Activated T-helper 1 cell treated with anti-CD3 and anti-CD28 coated beads, Interleukin-12 subunit alpha, Interleukin-12 subunit beta, Interleukin-2, Interleukin-4 antibody, amounts not matched to agents 30 ng/mL and 10 ng/mL and 1 ng/mL, durations not matched to agents 14 hours and 24 hours and 36 hours (primary cell): ENCODE measurements around the gene PJA2. TPM values are rescaled to one million over a fixed set of nuclear protein-coding genes. Genes with fewer than 3 reads are reported as not detected.
"Not testable (repeated sequence)": the region's sequence is repeated elsewhere in the genome, so short reads cannot be mapped to it uniquely, and the experiment has no call there.

Experiments
- DNase-seq: peaks from one replicate; pipeline ENCODE4 v3.0.0; 2021; ENCODE audit warnings: low spot score
- H3K27ac Mint-ChIP-seq: one replicate; pipeline ENCODE4 v1.8.0; 2021; ENCODE audit warnings: mild to moderate bottlenecking, mixed read lengths
- H3K27me3 Mint-ChIP-seq: one replicate; pipeline ENCODE4 v1.8.0; 2022; ENCODE audit warnings: mild to moderate bottlenecking, moderate library complexity, mixed read lengths; ENCODE audit not compliant: insufficient read depth
- H3K36me3 Mint-ChIP-seq: one replicate; pipeline ENCODE4 v1.8.0; 2021; ENCODE audit warnings: low read depth, mixed read lengths
- H3K4me1 Mint-ChIP-seq: one replicate; pipeline ENCODE4 v1.8.0; 2021; ENCODE audit warnings: low read depth, mixed read lengths
- H3K4me3 Mint-ChIP-seq: one replicate; pipeline ENCODE4 v1.8.0; 2021; ENCODE audit warnings: mild to moderate bottlenecking, moderate library complexity, mixed read lengths
- H3K9me3 Mint-ChIP-seq: one replicate; pipeline ENCODE4 v1.8.0; 2021; ENCODE audit warnings: mixed read lengths
- intact Hi-C: fragments of 100-400 bp; cut with micrococcal nuclease; formaldehyde crosslinking; loops from one replicate; pipeline ENCODE4 v1.15.1; 2024
- total RNA-seq: library from RNA; stranded (reverse); gene quantifications from 2 replicates; pipeline ENCODE4 v1.2.3, GENCODE V29; 2022

The PJA2 gene, protein sequence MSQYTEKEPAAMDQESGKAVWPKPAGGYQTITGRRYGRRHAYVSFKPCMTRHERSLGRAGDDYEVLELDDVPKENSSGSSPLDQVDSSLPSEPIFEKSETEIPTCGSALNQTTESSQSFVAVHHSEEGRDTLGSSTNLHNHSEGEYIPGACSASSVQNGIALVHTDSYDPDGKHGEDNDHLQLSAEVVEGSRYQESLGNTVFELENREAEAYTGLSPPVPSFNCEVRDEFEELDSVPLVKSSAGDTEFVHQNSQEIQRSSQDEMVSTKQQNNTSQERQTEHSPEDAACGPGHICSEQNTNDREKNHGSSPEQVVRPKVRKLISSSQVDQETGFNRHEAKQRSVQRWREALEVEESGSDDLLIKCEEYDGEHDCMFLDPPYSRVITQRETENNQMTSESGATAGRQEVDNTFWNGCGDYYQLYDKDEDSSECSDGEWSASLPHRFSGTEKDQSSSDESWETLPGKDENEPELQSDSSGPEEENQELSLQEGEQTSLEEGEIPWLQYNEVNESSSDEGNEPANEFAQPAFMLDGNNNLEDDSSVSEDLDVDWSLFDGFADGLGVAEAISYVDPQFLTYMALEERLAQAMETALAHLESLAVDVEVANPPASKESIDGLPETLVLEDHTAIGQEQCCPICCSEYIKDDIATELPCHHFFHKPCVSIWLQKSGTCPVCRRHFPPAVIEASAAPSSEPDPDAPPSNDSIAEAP
- total RNA-seq = 40.2 and 41.4 TPM in 2 replicates

DNA sequence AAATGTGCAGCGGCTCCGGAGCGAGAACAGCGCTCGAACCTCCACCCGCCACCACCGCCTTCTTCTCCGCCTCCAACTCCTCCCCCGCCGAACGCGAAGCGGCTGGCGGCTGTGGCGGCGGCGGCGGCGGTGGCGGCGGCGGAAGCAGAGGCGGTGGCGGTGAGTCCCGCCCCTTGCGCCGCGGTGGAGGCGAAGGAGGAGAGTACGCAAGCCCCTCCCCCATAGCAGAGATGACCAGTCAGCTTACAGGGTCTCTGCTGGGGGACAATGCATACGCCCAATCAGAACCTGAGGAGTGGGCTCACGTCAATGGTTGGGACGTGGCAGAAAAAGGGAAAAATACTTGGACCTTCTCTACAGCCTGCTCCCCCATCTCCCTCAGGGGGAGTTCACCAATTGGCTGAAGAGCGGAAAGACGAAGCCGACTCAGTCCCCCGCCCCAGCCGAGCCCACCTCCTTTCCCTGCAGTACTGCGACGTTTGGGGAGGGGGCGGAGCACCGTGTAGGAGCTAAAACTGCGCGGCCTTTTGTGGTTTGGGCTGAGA lies at the start of gene PJA2:
TSS of gene PJA2 (minus strand) at position 131 of the 545 bp plus-strand sequence. CDS start 26,541 bp downstream, outside the sequence.
- Mint-ChIP-seq H3K9me3 (peaks cover 10% of the 10 kb centered on the region), H3K27me3 (no peaks in the 10 kb centered on the region), H3K36me3 (peaks cover 7% of the 10 kb centered on the region), H3K4me3 (peak within 1 kb of the TSS; percentile 92), H3K4me1 (peaks cover 57% of the 10 kb centered on the region), H3K27ac (peak within 1 kb of the TSS; percentile 97)
- peak; percentile 96 for DNase-seq
- intact Hi-C loops = loop anchor here (1.0 to 10.0 kb wide), 14 partner anchors 29 to 1683 kb away; partner anchors contain the start of genes FBXL17, MAN2A1 and WDR36

DNA sequence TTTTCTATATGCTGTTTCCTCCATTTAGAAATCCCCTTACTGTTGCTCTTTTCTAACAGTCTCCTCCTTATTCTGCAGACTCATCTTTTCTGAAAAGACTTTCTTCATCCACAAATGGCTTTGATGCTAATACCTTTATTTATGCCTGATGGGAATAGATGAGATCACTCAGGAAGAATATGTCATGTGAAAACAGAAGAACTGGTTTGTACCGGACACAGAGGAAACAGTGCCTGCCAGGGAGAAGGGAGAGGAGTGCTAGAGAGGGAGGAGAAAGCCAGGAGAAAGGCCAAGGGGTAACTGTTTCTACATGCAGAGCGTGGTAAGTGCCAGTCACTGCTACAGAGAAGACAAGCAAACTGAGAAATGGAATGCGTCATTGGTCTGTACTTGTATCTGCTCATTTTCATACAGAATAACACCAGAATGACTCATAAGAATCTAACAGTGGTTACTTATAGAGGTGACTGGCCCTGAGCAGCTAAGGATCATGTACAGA lies 45.9 kb upstream of the PJA2 start:
- H3K27ac Mint-ChIP-seq = peak overlapping the region; percentile 53
- no peaks in the 10 kb centered on the region for H3K36me3 Mint-ChIP-seq
- H3K4me1 Mint-ChIP-seq = peaks cover 7% of the 10 kb centered on the region
- no peak overlapping the region for H3K4me3 Mint-ChIP-seq
- H3K27me3 Mint-ChIP-seq = peaks cover 4% of the 10 kb centered on the region
- DNase-seq = no peak
- H3K9me3 Mint-ChIP-seq = no peaks in the 10 kb centered on the region
- intact Hi-C loops = loop anchor here (1.0 kb wide), 1 partner anchor 45 kb away; no protein-coding TSS in a partner anchor

DNA sequence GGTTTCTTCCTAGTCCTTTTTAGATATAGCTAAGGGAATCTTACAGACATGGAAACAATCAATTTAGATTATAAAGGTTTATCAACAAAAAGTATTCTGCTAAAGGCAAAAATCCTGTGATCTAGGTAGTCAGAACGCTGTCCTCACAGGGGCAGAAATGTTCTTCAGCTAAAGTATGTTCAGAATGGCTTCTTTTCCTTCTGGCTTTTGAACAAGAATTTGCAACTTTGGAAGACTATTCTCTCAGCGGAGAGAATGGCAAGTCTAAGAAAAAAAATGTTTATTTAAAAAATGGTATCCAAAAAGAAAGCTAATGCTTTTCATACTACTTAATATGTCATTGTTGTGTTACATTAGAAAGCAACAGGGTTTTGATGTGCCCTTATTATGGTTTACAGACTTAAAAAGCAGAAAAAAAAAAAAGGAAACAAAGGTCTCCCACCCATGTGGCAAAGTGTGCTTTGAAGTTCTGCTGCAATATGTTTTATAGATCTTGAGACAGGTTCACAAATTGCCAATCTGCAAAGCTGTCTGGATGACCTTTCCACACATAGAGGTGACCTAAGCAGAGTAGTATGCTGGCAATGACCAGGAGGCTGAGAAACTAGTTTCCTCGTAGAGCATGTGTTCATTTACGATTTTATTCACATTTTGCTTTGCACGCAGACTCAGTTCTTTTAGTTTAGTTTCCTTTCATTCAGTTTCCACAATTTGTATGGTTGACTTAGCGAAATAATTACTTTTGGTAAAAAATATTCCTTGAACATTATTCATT lies 45.1 kb upstream of the PJA2 start:
- Mint-ChIP-seq H3K4me1 (peaks cover 7% of the 10 kb centered on the region), H3K4me3 (no peak overlapping the region), H3K27me3 (peaks cover 4% of the 10 kb centered on the region), H3K36me3 (no peaks in the 10 kb centered on the region), H3K27ac (no peak overlapping the region), H3K9me3 (no peaks in the 10 kb centered on the region)
- intact Hi-C loops = loop anchor here (1.0 kb wide), 1 partner anchor 45 kb away; no protein-coding TSS in a partner anchor
- DNase-seq = no peak

DNA sequence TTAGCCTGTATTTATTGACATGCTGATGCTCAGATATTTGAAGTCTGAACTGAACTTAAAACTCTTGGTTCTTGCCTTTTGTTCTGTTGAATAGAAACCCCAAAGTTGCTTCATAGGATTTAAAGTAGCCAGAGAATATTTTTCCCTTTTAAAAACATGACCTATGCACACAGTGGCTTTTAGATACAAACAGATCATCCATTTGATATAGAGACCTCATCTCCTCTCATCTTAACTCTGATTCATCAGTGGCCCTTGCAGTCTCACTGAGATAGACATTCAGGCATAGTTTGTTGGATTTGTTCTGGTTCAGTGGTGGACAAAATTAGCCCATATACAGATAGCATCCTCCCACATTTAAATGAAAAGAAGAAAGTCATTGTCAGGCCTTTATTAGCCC lies 43.5 kb upstream of the PJA2 start:
- DNase-seq = no peak
- Mint-ChIP-seq H3K4me3 (no peak overlapping the region), H3K27ac (no peak overlapping the region)

DNA sequence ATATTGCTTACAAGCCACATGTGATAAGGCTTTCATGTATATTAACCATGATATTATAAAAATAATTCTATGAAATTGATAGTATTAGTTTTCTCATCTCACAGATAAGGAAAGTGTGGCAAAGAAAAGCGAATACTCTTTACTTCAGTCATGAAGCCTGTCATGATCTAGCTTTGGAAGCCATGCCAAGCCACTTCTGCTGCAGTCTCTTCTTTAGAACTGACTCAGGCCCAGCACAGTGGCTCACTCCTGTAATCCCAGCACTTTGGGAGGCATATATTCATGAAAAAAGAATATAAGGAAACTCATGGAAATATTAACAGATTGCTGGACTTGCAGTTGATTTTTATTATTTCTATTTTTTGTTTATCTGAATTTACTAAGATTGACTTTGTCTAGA lies 42.9 kb upstream of the PJA2 start:
- no peaks in the 10 kb centered on the region for H3K9me3 Mint-ChIP-seq
- peaks cover 7% of the 10 kb centered on the region for H3K4me1 Mint-ChIP-seq
- no peak for DNase-seq
- intact Hi-C loops = no loop called here
- H3K36me3 Mint-ChIP-seq = no peaks in the 10 kb centered on the region
- H3K27ac Mint-ChIP-seq = no peak overlapping the region
- H3K4me3 Mint-ChIP-seq = no peak overlapping the region
- peaks cover 2% of the 10 kb centered on the region for H3K27me3 Mint-ChIP-seq

More for the DNA sequence above, 43.5 kb upstream of the PJA2 start:
- no peaks in the 10 kb centered on the region for H3K36me3 Mint-ChIP-seq
- H3K4me1 Mint-ChIP-seq = peaks cover 7% of the 10 kb centered on the region
- intact Hi-C loops = no loop called here
- no peaks in the 10 kb centered on the region for H3K9me3 Mint-ChIP-seq
- H3K27me3 Mint-ChIP-seq = peaks cover 2% of the 10 kb centered on the region

DNA sequence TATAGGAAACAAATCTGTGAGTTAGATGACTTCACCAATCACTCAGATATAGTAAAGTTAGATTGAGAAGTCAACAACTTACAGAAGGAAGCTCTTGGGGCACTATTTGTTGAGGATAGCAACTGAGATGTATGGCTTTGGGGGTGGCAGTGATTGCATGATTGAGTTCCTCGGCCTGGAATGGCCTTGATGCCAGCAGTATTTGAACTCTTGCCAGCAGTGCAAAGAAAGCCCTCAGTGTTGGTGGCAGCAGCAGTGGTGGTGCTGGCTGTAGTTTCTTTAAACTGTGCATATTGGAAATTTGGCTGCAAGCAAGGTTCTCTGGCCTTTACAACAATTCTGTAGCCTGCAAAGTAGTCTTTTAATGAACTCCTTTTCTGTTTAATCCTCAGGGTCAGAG lies 41.4 kb upstream of the PJA2 start:
- Mint-ChIP-seq H3K27ac (no peak overlapping the region), H3K4me3 (no peak overlapping the region), H3K36me3 (no peaks in the 10 kb centered on the region), H3K27me3 (no peaks in the 10 kb centered on the region), H3K4me1 (peaks cover 7% of the 10 kb centered on the region), H3K9me3 (no peaks in the 10 kb centered on the region)
- intact Hi-C loops = no loop called here
- DNase-seq = no peak

DNA sequence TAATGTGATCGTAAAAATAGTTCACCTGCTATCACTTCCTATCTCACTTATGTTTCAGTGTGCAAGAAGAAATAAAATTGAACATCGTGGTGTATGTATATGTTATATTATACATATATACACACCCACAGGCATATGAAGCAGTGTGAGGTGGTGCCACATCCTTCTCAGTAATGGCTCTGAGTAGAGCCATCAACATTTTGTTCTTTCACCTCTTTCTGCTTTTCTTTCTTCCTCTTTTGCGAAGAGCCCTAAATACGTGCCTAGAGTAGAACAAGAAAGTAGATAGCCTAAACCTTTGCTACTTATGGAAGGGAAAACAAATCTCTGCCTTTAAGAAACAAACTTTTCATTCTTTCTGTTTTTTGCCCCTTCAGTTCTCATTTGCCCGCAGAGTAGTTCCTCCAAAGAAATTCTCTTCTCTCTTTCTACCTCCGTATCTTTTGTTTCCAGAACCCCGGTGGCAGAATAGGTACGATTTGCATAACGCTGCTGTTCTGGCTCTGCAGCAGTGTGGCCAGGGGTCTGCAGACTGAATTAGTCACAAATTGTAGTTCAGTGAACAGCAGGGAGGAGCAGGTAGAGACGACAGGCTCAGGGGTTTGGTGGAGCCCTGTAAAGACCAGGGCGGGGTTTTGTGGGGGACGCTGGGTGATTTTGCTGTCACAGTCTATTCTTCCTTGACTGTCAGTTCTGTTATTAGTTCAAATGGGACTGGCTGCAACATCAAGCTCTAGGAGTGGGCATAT lies 40.5 kb upstream of the PJA2 start:
- DNase-seq = no peak
- no peaks in the 10 kb centered on the region for H3K36me3 Mint-ChIP-seq
- H3K27ac Mint-ChIP-seq = no peak overlapping the region
- intact Hi-C loops = no loop called here
- H3K4me3 Mint-ChIP-seq = no peak overlapping the region
- no peaks in the 10 kb centered on the region for H3K4me1 Mint-ChIP-seq
- no peaks in the 10 kb centered on the region for H3K27me3 Mint-ChIP-seq
- H3K9me3 Mint-ChIP-seq = no peaks in the 10 kb centered on the region

DNA sequence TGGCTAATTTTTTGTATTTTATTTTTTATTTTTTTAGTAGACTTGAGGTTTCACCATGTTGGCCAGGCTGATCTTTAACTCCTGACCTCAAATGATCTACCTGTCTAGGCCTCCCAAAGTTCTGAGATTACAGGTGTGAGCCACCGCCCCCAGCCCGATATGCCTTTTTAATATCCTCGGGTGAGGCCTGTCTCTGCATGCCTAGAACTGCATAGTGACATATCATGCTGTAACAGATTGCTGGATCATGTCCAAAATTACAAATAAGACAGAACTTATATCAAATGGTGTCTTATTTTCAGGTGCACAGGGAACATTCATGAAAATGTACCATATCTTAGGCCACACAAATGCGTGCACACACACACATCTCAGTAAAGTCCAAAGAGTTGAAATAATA lies 39.1 kb upstream of the PJA2 start:
- H3K9me3 Mint-ChIP-seq = no peaks in the 10 kb centered on the region
- H3K27ac Mint-ChIP-seq = no peak overlapping the region
- H3K36me3 Mint-ChIP-seq = no peaks in the 10 kb centered on the region
- no peak for DNase-seq
- H3K4me1 Mint-ChIP-seq = no peaks in the 10 kb centered on the region
- H3K4me3 Mint-ChIP-seq = no peak overlapping the region
- peaks cover 3% of the 10 kb centered on the region for H3K27me3 Mint-ChIP-seq
- intact Hi-C loops = no loop called here

DNA sequence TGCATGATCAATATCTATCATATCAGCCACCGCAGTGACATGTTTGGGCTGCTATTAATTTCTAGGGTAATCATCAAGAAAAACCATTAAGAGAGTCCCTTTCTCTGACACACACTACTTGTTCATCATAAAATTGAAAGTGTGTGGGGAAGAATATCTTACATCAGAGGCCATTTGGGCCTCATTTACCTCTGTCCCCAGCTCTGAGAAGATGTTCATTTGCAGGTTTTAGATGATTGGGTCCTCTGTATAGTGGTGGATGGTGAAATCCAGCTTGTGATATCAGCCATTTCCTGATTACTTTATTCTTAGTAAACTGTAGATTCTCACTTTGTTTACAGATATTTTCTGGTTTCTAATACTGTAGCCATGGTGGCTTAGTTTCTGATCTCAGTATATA lies 29.8 kb upstream of the PJA2 start:
- Mint-ChIP-seq H3K4me1 (no peaks in the 10 kb centered on the region), H3K4me3 (no peak overlapping the region), H3K27me3 (no peaks in the 10 kb centered on the region), H3K27ac (no peak overlapping the region), H3K9me3 (no peaks in the 10 kb centered on the region), H3K36me3 (no peaks in the 10 kb centered on the region)
- no peak for DNase-seq
- intact Hi-C loops = loop anchor here (1.0 to 5.0 kb wide), 6 partner anchors 31 to 917 kb away; partner anchors contain the start of gene PJA2

DNA sequence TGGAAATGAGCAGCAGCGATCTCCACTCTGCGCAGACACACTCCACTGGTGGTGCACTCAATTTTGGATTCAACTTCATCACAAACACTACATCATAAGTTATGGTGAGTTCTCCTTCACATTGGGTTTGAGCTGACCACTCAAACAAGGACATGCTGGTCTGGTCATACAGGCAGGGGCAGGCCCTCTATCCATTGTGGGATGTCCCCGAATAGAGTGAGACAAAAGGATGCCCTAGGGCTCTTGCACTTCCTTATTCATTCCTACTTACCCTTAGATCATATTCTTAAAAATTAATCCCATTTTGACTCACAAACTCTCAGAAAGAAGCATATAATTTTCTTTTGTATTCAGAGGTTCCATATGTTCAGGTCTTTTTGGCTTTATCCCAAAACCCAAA lies 16.3 kb upstream of the PJA2 start:
- no peak for DNase-seq
- intact Hi-C loops = no loop called here
- no peak overlapping the region for H3K4me3 Mint-ChIP-seq
- no peaks in the 10 kb centered on the region for H3K4me1 Mint-ChIP-seq
- no peaks in the 10 kb centered on the region for H3K36me3 Mint-ChIP-seq
- no peak overlapping the region for H3K27ac Mint-ChIP-seq
- no peaks in the 10 kb centered on the region for H3K9me3 Mint-ChIP-seq
- H3K27me3 Mint-ChIP-seq = no peaks in the 10 kb centered on the region

DNA sequence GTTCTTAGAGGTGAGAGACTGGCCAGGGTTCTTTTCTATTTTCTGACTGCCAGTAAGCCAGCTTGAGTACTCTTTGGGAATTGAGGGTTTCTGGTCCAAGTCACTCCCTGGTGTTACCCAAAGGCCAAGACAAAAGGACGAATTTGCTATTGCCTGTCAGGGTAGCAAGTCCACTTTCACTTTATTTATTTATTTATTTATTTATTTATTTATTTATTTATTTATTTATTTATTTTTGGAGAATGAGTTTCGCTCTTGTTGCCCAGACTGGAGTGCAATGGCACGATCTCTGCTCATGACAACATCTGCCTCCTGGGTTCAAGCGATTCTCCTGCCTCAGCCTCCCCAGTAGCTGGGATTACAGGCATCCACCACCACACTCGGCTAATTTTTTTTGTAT lies 15.7 kb upstream of the PJA2 start:
- H3K27ac Mint-ChIP-seq, H3K4me1 Mint-ChIP-seq, DNase-seq, H3K27me3 Mint-ChIP-seq, H3K9me3 Mint-ChIP-seq, H3K36me3 Mint-ChIP-seq, H3K4me3 Mint-ChIP-seq, intact Hi-C loops: not testable (repeated sequence)

DNA sequence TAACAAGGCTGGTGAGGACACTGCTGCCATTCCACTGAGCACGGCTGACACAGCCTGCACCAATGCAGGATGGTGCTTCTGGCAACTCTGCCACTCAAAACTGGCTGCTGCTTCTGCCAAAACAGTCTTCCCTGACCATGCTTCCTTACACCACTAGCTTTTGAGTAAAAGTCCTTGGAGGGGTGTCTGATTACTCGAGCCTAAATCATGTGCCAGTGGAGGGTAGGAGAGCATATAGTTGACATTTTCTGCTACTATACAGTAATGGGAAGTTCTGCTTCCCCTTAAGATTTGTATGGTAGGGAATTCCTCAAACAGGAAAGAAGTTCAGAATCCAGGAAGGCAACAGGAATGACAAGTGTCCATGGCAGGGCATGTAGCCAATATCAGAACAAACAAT lies 12.2 kb upstream of the PJA2 start:
- no peaks in the 10 kb centered on the region for H3K36me3 Mint-ChIP-seq
- H3K27me3 Mint-ChIP-seq = peaks cover 3% of the 10 kb centered on the region
- intact Hi-C loops = no loop called here
- H3K4me3 Mint-ChIP-seq = no peak overlapping the region
- no peak overlapping the region for H3K27ac Mint-ChIP-seq
- no peak for DNase-seq
- H3K9me3 Mint-ChIP-seq = no peaks in the 10 kb centered on the region
- H3K4me1 Mint-ChIP-seq = no peaks in the 10 kb centered on the region
